ENCODE data around the gene CTBP2.

DNA sequence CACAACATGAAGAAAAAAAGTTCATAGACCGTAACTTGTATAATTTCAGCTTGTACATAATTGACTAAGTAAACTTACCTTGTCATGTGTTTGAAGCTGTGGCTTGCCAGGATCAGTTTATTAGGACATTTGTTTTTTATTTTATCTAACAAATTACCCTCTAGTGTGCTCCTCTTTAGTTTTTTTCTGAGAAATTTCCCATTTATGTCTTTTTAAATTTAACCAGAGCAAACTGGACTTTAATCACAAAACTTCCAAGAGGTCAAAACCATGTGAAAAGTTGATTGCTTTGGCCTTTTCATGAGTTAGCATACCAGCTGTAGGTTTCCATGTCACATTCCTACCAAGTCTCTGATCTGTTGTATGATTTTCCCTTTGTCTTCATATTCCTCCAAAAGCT lies 176.0 kb downstream of the CTBP2 start:
- TF ChIP-seq POLR2AphosphoS5 (IDR thresholded peaks at IDR 0.05), result no peak
- TF ChIP-seq, protein P1, sequence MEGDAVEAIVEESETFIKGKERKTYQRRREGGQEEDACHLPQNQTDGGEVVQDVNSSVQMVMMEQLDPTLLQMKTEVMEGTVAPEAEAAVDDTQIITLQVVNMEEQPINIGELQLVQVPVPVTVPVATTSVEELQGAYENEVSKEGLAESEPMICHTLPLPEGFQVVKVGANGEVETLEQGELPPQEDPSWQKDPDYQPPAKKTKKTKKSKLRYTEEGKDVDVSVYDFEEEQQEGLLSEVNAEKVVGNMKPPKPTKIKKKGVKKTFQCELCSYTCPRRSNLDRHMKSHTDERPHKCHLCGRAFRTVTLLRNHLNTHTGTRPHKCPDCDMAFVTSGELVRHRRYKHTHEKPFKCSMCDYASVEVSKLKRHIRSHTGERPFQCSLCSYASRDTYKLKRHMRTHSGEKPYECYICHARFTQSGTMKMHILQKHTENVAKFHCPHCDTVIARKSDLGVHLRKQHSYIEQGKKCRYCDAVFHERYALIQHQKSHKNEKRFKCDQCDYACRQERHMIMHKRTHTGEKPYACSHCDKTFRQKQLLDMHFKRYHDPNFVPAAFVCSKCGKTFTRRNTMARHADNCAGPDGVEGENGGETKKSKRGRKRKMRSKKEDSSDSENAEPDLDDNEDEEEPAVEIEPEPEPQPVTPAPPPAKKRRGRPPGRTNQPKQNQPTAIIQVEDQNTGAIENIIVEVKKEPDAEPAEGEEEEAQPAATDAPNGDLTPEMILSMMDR (IDR thresholded peaks at IDR 0.05), result no peak

All from stomach (tissue), 4 donors.